GM12872 (cell line): ENCODE data around the gene LGALS9.

ENCODE experiments used
- CTCF ChIP-seq: IDR thresholded peaks from 3 replicates; pipeline ENCODE4 v1.5.1; 2011; ENCODE audit warnings: low read depth, mild to moderate bottlenecking, low read length, moderate library complexity; ENCODE audit not compliant: insufficient read depth

LGALS9 gene

DNA sequence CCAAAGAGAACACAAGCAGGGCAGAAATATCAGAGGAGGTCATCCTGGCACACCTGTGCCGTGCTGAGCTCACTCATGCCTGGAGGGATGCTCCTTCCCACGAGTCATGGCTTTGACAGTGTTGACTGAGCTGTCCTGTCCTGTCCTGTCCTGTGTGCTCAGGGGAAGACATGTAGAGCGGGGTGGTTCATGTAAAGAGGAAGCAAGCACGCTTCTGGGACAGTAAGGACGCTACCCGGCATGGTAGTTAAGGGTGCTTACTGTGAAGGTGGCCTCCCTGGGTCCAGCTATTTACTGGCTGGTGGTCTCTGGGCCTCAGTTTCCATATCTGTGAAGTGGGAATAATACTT lies 398 bp downstream of the LGALS9 start:
- TF ChIP-seq CTCF, result no peak

DNA sequence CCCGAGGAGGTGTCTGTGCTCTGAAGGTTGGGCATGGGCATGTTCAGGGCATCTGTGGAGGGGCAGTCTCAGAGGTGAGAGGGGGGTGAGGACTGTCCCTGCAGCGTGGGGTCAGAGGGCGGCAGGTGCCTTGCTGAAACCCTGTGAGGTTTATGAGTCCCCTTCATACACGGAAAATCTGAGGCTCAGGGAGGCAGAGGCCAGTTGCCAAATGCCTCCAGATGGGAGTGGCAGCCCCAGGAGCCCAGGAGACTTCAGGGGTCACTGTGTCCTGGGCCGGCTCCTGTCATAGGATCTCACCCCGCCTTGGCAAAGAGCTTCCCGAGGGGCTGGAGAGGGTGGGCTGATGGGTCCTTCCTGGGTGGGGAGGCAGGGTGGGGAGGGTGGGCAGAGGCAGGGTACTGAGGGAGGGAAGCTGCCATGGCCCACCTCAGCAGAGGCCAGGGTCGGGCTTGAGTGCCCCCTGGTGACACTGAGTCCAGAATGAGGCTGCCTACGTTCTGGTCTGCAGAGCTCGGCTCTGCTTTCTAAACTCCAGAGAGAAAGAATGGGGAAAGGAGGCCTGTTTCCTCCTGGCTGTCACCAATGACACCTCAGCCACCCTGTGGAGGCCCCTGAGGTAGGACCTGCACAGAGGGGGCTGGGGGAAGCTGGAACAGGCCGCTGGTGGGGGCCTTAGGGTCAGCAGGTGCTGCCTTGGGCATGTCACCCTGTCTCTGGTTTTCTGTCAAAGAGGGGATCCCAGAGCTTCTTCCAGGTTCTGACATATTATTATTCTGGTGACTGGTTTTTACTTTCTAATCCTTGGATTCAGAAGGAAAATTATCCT lies 1.1 kb downstream of the LGALS9 start:
- TF ChIP-seq CTCF, result peak; percentile 40

- TF ChIP-seq CTCF, result no peak
These were observed 2.5 kb downstream of the LGALS9 start for GRCh38 chr17:27633312-27634025.

DNA sequence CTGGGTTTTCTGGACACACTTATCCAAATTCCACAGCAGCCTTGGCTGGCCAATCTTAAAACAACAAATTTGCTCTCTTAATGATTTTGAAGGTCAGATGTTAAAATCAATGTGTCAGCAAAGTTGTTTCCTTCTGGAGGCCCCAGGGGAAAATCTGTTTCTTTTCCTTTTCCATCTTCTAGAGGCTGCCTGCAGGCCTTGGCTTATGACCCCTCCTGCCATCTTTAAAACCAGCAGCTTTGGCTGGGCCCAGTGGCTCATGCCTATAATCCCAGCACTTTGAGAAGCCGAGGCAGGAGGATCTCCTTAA lies 3.0 kb downstream of the LGALS9 start:
- TF ChIP-seq CTCF, result no peak

DNA sequence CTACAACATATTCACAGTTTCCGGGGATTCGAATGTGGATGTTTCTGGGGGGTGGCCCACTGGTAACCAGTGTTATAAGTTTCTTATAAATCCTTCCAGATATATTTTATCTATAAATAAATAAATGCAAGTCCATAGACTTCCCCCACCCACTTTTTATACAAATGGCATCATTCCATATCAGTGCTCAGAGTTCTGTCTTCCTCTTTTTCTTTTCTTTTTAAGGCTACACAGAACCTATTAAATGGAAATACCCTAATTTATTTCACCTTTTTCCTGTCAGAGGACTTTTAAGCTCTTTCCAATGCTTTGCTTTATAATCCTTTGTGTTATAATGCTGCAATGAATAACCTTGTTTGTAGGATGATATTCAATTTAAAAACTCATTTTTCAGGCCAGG lies 3.8 kb downstream of the LGALS9 start:
- no peak for TF ChIP-seq CTCF

- TF ChIP-seq CTCF, result no peak
These were observed 4.4 kb downstream of the LGALS9 start for GRCh38 chr17:27635275-27635823.

DNA sequence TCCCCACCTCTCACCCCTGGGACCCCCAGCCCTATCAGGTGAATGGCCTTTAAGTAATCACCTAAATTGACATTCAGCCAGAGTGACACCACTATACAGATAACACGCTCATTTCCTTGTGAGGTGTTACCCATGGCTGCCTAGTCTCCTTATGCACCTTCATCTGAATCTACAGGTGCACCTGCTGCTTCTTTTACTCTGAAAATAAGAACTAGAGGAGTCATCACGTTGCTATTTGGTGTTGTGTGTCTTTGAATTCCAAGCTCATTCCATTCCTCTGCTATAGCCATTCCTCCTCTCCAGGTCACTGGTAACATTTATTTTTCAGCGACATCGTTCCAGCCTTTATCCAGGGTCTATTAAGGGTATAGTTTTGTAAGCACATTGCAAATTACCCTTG lies 9.8 kb downstream of the LGALS9 start:
- TF ChIP-seq CTCF, result no peak
